Effector CD8-positive, alpha-beta T cell (primary cell): Measurements from ENCODE around the gene DCUN1D3.
"Not testable (repeated sequence)": the region's sequence is repeated elsewhere in the genome, so short reads cannot be mapped to it uniquely, and the experiment has no call there.

Source experiments
- DNase-seq: peaks from one replicate; lab custom pipeline; 2025; lab: John Stamatoyannopoulos, UW

Gene DCUN1D3

DNA sequence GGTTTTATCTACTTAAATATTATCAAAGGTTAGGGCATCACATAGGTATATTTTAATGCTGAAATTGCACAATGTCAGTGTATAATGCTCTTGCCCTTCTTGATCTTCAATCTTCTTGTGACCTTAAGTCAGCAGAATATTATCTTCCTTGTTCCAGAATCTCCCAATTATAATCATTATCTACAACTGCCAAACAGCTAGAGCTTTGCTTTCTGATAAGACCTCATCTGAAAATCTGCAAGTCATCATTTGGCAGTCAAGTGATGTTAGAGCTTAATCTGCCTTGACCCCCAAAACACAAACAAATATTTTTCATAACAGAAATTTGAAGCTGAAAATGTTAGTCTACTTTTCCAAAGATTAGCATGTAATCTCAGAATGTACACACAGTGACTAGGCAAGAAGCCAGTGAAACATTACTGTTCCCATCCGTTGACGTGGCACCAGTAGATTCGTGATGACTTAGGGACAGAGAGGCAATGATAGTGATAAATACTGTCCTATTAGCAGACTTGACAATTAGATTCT, 74.1 kb downstream of the DCUN1D3 start:
- no peak for DNase-seq

DNA sequence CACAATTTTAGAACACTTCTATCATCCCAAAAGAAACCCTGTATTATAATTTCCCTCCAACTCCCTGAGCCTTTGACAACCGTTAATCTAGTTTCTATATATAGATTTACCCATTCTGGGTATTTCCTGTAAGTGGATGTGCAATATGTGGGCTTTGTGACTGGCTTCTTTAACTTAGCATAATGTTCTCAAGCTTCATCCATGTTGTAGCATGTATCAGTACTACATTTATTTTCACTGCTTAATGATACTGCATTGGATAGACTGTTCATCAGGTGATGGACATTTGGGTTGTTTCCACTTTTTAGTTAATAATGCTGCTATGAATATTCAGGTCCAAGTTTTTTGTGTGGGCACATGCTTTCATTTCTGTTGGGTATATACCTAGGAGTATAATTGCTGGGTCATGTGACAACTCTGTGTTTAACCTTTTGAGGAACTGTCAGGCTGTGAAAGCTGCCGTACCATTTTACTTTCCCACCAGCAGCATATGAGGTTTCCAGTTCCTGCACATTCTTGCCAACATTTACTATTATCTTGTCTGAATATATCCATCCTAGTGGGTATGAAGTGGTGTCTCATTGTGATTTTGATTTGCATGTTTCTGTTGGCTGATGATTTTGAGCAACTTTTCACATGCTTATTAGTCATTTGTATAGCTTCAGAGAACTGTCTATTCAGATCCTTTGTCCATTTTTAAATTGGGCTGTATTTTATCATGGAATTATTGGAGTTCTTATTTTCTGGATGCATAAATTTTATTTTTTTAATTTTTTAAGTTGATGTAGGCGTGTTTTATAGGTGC, 77.4 kb downstream of the DCUN1D3 start:
- DNase-seq, result no peak

DNA sequence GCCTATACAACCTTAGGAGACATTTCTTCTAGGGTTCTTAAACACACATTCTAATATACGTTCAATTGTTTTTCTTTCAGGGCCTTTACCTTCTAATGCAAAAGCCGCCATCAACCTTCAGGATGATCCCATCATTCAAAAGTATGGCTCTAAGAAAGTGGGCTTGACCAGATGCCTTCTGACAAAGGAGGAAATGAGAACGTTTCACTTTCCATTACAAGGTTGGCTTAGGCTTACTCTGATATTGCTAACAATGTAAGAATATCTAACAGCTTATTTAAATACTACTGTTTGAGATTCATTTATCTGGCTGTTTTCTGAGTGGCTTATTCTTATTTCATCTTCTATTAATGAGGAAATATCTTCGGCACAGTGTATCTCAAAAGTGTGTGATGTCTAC, 78.5 kb downstream of the DCUN1D3 start:
- DNase-seq, result no peak

DNA sequence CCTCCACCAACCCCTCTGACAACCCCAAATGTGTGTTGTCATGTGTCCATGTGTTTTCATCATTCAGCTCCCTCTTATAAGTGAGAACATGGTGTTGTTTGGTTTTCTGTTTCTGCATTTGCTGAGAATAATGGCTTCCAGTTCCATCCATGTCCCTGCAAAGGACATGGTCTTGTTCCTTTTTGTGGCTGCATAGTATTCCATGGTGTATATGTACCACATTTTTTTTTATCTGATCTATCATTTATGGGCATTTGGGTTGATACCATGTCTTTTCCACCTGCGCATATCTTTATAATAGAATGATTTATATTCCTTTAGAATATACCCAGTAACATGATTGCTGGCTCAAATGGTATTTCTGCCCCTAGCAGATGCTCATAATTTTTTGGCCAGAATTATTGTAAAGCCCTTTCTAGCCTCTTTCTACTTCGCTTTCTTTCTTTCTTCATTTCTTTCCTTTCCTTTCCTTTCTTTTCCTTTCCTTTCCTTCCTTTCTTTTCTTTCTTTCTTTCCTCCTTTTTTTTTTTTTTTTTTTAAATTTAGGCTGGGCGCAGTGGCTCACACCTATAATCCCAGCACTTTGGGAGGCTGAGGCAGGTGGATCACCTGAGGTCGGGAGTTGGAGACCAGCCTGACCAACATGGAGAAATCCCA, 81.1 kb downstream of the DCUN1D3 start:
- no peak for DNase-seq

DNA sequence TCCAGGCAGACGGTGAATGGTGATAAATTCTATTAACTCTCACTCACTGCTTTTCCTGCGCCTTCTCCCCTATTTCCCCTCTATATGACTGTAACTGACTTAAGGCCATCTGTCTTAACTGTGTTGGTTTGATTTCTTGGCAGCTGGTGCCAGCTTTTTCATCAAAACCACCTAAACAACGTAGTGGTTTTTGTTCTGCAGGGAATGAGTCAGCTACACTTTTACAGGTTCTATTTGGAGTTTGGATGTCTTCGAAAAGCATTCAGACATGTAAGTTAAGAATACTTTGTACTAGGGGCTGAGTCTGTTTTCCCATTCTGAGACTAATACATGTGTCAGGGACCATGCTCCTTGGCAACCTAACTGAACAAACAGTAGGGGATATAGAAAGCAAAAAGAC, 85.4 kb downstream of the DCUN1D3 start:
- no peak for DNase-seq

DNA sequence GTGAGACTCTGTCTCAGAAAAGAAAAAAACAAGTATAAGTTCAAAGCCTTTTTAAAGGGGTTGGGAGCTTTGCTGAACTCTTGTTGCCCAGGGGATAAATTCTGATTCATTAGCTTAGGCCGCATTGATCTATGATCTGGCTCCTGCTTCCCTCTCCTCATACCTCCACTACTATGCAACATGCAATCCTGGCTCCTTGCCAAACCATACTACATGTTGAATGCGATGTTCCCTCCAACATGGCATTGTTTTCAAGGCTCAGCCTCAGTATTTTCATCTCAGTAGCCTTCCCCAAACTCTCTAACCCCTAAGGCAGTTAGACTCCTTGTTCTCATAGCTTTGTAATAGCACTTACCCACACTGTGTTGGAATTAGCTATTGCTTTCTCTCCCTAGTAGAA, 87.6 kb downstream of the DCUN1D3 start:
- no peak for DNase-seq

DNA sequence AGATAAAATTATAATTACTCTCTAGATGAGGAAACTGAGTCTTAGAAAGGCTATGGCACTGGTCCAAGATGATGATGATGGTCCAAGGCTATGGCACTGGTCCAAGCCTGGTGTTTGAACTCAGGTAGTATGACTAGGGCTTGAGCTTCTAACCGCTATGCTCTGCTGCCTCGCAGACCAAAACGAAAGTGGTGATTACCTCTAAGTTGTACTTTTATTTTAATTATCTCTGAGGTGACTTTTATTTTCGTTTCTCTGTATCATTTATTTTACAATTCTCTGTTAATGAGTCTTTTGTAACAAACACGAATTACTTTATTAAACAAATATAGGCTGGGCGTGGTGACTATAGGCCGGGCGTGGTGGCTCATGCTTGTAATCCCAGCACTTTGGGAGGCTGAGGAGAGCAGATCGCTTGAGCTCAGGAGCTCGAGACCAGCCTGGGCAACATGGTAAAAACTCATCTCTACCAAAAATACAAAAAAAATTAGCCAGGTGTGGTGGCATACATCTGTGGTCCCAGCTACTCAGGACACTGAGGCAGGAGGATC, 88.2 kb downstream of the DCUN1D3 start:
- no peak for DNase-seq

DNA sequence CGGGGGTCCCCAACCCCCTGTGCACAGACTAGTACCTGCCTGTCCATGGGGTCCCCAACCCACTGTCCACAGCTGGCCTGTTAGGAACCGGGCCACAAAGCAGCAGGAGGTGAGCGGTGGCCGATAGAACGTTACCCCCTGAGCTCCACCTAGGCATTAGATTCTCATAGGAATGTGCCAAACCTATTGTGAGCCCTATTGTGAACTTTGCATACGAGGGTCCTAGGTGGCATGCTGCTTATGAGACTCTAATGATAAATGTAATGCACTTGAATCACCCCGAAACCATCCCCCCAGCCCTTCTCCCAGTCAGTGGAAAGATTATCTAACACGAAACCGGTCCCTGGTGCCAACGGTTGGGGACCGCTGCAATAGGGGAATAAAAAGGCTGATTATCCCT, 92.3 kb downstream of the DCUN1D3 start:
- DNase-seq, result no peak

DNA sequence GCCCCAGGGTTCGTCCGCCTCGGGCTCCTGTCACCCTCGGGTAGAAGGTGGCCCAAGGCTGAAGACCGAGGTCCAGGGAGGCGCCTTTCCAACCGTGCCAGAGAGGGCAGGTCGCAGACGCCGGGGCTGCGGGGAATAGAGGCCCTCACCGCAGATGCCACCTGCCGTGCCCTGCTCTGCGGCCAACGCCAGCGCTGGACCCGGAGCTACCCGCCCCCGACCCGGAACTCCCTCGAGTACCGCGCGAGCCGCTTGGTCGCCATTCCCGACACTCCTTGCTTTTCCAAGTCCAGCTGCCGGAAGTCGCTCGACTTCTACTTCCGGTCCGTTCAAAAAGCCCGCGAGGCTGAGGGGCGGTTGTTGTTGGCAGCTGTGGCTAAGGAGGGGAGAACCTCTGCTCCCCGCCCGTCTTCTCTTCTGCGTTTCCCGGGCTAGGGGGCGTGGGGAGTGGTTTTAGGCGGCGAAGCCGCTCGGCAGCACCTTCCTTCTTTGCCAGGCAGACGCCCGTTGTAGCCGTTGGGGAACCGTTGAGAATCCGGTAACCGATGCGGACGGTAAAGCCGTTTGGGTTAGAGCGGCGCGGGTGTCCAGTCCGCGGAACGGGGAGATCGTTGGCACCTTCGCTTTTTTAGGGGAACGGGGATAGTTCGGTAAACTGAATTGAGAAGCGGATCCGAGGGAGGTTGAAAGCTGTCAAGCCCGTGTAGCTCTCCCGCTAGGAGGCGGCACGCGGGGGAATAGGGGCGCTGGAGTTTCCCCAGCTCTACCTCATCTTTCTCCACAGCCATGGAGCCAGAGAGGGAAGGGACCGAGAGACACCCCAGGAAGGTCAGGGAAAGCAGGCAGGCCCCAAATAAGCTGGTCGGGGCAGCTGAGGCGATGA, 93.7 kb downstream of the DCUN1D3 start, which contains the start of the genes ERI2 and REXO5:
Gene ERI2, minus strand, starts transcription at position 305 of the 883 bp plus-strand sequence. Its CDS starts 42 bp downstream, at position 263.
Gene REXO5, plus strand, starts transcription at position 360 of the 883 bp plus-strand sequence. Its CDS starts 427 bp downstream, at position 787.
- DNase-seq, result peak; percentile 61

DNA sequence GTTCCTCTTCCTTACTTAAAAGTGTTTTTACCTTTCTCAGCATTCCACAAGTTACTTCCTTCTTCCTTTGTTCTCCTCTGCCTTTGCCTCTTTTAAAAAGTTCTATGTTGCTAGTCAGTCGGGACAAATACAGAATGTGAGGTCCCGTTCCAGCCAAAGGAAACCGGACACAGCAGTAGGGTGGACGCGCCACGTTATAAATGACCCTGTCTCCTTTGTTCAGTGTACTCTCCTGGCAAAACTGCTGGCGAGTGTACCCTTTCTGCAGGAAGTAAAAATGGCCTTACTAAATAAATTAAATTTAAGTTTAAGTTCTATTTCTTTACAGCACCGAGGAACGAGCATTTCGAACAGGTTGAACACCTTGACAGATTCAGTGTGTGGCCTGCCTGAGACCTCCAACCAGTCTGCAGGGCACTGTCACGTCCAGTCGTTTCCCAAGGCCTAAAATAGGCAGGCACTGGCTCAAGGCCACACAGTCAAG, 94.4 kb downstream of the DCUN1D3 start:
- not testable (repeated sequence) for DNase-seq
